K562 (cell line): Measurements from ENCODE around the gene CISD3.

Experiments used
- EP300 ChIP-seq: IDR thresholded peaks from 2 replicates; pipeline ENCODE4 v1.6.1; 2012; ENCODE audit warnings: low read length, improper control_type of control experiment
- ILF3 ChIP-seq: fragments of 450-650 bp; IDR thresholded peaks from 2 replicates; pipeline ENCODE4 v1.6.1; 2018; ENCODE audit warnings: antibody characterized with exemption, mild to moderate bottlenecking, moderate library complexity, borderline replicate concordance
- MAX ChIP-seq: sonication (generic); formaldehyde crosslinking; IDR thresholded peaks from 2 replicates; pipeline ENCODE4 v1.9.0; 2022; ENCODE audit warnings: mild to moderate bottlenecking, missing genetic modification reagents
- PML ChIP-seq: IDR thresholded peaks from 2 replicates; pipeline ENCODE4 v1.6.1; 2012; ENCODE audit warnings: low read length, inconsistent platforms
- POLR2AphosphoS5 ChIP-seq: IDR thresholded peaks from 2 replicates; pipeline ENCODE4 v1.6.1; 2011; ENCODE audit warnings: mild to moderate bottlenecking, low read depth, low read length, moderate library complexity; ENCODE audit not compliant: control insufficient read depth, insufficient read depth
- SIN3A ChIP-seq, 2 experiments: fragments of 150-350 bp in 1 of 2; IDR thresholded peaks; 2 replicates each; pipeline ENCODE4 v1.6.1; 2011 to 2016; ENCODE audit warnings: borderline replicate concordance in 2 of 2, low read depth in 2 of 2, low read length in 2 of 2, mild to moderate bottlenecking in 2 of 2, moderate library complexity in 2 of 2; ENCODE audit not compliant: control insufficient read depth in 1 of 2
- TAF1 ChIP-seq: IDR thresholded peaks from 2 replicates; pipeline ENCODE4 v1.6.1; 2011; ENCODE audit warnings: mild to moderate bottlenecking, low read length, moderate library complexity; ENCODE audit not compliant: insufficient read depth, control insufficient read depth, severe bottlenecking; ENCODE audit errors: extremely low read depth
- ZNF23 ChIP-seq: fragments of 250-450 bp; sonication (Bioruptor Pico); IDR thresholded peaks from 2 replicates; pipeline ENCODE4 v1.4.0; 2020; ENCODE audit warnings: mild to moderate bottlenecking
- ZNF311 ChIP-seq: fragments of 250-450 bp; sonication (Bioruptor Pico); IDR thresholded peaks from 2 replicates; pipeline ENCODE4 v1.4.0; 2020; ENCODE audit warnings: mild to moderate bottlenecking, moderate library complexity
- TF ChIP-seq, protein P1 (sequence below), 3 experiments: IDR thresholded peaks in 2 of 3; conservative IDR thresholded peaks in 1 of 3; 2 replicates each; pipeline ENCODE4 v1.5.1; 2011 to 2012; ENCODE audit warnings: low read length in 3 of 3, mild to moderate bottlenecking in 3 of 3, control low read depth in 2 of 3, improper control_type of control experiment in 1 of 3, inconsistent platforms in 1 of 3, low read depth in 1 of 3, mixed read lengths in 1 of 3, moderate library complexity in 1 of 3; ENCODE audit not compliant: insufficient read depth in 2 of 3

GRCh38 chr17:38729368-38729885 lies 714 bp upstream of the CISD3 start:
- TF ChIP-seq MAX (CRISPR knock-in tag) (no peak), TAF1 (no peak), POLR2AphosphoS5 (no peak), PML (no peak), ZNF311 (CRISPR knock-in tag) (no peak), EP300 (no peak), ILF3 (no peak), ZNF23 (CRISPR knock-in tag) (no peak), SIN3A (IDR thresholded peaks at IDR 0.05; ENCODE audit: borderline replicate concordance in 2 of 2, control insufficient read depth in 1 of 2, low read depth in 2 of 2, low read length in 2 of 2) (no peak)
- TF ChIP-seq, protein P1, sequence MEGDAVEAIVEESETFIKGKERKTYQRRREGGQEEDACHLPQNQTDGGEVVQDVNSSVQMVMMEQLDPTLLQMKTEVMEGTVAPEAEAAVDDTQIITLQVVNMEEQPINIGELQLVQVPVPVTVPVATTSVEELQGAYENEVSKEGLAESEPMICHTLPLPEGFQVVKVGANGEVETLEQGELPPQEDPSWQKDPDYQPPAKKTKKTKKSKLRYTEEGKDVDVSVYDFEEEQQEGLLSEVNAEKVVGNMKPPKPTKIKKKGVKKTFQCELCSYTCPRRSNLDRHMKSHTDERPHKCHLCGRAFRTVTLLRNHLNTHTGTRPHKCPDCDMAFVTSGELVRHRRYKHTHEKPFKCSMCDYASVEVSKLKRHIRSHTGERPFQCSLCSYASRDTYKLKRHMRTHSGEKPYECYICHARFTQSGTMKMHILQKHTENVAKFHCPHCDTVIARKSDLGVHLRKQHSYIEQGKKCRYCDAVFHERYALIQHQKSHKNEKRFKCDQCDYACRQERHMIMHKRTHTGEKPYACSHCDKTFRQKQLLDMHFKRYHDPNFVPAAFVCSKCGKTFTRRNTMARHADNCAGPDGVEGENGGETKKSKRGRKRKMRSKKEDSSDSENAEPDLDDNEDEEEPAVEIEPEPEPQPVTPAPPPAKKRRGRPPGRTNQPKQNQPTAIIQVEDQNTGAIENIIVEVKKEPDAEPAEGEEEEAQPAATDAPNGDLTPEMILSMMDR (IDR thresholded peaks at IDR 0.05 in 2 of 3, conservative IDR thresholded peaks at IDR 0.05 in 1 of 3; ENCODE audit: insufficient read depth in 2 of 3, low read depth in 1 of 3, low read length in 3 of 3): no peak
